HG02642 (cell line): ENCODE measurements around the gene HTRA3.

Experiments
- ATAC-seq: cut with Tn5 transposase; IDR thresholded peaks from one replicate; pipeline ENCODE4 v1.9.1; 2021; ENCODE audit warnings: mild to moderate bottlenecking; ENCODE audit not compliant: unreplicated experiment, poor library complexity

Gene HTRA3

GRCh38 chr4:8269535-8270417 is at the start of gene HTRA3:
Gene HTRA3, plus strand, starts transcription at chr4:8269754. Its CDS starts 215 bp downstream, at chr4:8269969.
- no peak for ATAC-seq

DNA sequence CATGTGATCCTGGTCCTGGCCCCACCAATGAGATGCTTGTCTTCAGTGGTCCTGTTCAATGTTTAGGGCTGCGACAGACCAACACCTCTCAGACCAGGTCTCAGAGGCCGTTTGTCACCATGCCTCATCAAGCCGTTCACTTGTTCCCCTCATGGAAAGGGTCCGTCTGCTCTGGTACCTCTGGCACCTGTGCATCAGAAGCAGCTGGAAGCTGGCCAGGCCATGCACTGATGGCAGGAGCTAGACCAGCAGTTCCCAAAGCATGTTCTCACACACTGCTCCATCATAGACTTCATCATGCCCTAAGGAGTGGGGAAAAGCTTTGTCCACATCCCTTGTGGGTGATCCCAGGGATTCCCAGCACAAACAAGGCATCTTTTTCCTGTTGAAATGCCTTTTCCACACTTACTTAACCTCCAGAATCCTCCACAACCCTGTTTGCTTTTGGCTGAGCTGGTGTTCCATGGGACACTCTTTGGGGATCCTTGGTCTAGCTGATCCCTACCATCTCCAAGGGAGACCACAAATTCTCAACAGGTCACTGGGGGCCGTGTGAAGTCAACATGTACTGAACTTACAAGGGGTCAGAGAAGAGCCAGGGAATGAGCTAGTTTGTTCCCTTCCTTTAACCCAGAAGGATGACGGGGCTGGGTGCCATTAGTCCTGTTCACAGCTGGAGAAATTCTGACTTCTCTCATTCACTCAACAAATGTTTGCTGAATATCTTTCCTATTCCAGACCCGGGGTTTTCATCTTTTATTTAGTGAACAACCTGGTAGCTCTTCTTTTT is 48.7 kb upstream of the HTRA3 start:
- ATAC-seq, result no peak

DNA sequence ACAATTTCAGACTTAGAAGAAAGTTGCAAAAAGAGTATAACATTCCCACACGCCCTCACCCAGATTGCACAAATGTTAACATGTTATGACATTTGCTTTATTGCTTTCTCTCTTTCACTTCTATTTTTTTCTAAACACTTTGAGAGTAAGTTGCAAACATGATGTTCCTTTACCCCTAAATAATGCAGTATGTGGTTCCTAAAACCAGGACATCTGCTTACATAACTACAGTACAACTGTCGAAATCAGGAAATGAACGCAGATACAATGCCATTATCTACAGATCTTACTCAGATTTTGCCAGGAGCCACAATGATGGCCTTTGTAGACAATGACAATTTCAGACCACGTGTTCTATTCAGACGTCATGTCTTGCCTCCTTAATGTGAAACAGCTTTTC is 48.1 kb upstream of the HTRA3 start:
- ATAC-seq, result no peak

DNA sequence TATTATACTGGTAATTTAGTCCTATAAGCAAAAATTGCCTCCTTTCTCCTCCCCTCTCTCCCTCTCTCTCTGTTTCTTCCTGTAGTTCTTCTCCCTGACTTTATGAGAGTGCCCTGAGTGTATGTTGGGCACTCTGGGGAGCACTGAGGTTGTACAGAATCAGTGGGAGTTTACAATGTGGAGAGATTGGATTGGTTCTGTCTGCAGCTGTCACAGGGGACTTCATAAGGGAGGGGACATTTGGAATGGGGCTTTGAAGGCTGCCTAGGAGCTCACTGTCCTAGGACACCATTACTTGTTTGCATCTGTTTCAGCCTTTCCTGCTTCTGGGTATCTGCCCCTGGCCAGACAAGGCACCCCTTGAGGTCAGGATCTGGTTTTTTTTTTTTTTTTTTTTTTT is 47.6 kb upstream of the HTRA3 start:
- ATAC-seq, result no peak

- no peak for ATAC-seq
Observed at GRCh38 chr4:8222609-8223388, 46.8 kb upstream of the HTRA3 start.

- ATAC-seq, result no peak
Observed at GRCh38 chr4:8224267-8224974, 45.1 kb upstream of the HTRA3 start.

DNA sequence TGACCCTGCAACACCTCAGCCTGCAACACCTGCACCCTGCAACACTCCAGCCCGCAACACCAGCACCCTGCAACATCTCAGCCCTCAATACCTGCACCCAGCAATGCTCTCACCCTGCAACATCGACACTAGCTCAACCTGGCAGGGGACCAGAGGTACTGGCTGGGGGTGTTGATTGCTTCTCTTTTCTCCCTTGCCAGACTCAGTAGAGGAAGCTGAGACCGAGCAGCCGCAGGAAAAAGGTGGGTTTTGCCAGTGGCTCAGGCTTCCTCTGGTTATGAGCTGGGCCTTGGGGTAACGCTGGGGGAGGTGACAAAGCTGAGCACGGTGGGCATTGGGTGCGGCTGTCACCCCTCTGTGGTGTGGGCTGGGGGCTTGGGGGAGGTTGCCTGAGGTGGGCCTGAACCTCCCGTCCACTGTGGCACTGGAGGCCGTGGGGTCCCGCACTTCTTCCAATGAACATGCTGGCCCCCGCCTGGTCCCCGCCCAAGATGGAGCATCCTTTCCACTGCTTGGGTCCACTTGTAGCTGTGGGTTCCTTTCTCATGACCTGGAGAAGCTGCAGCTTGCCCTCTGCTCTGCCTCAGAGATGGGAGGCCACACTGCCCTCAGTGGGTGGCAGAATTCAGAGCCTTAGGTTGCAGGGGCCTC is 44.5 kb upstream of the HTRA3 start:
- ATAC-seq, result no peak

DNA sequence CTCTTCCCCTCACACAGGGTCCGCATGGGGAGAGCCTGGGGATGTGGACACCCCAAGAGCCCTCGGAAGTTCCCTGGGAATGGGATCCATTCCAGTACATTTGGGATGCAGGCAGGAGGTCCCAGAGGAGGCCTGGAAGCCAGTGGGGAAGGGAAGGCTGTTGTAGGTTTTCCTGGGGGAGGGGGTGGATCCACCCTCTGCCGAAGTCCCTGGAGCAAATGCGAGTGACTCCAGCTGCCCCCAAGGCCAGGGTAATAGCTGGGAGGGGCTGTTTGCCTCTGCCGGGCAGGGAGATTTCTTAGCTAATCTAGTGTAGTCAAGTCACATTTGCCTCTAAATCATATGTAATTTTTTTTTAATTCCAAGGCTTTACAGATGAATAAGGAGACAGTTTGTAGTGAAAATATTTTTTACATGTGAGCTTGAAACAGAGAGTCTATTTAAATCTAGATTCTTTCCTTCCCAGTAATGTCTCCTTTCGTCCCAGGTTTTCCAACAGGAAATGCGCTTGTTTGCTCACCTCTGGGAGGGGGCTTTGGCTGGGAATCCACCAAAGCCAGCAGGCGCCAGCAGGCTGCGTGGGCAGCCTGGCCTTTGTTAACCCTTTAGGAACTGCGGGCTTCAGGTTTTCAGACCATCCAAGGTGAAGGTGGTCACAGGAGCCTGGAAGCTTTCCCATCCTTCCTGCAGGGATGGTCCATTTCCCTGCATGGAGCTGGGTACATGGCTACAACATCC is 43.7 kb upstream of the HTRA3 start:
- ATAC-seq, result no peak

GRCh38 chr4:8227201-8227770 is 42.3 kb upstream of the HTRA3 start:
- no peak for ATAC-seq

GRCh38 chr4:8227771-8228318 is 41.7 kb upstream of the HTRA3 start:
- ATAC-seq, result no peak

GRCh38 chr4:8228319-8229250 is 41.0 kb upstream of the HTRA3 start:
- peak; percentile 74 for ATAC-seq

GRCh38 chr4:8229331-8229975 is 40.1 kb upstream of the HTRA3 start:
- ATAC-seq, result no peak

GRCh38 chr4:8230033-8230432 is 39.5 kb upstream of the HTRA3 start:
- ATAC-seq, result no peak

DNA sequence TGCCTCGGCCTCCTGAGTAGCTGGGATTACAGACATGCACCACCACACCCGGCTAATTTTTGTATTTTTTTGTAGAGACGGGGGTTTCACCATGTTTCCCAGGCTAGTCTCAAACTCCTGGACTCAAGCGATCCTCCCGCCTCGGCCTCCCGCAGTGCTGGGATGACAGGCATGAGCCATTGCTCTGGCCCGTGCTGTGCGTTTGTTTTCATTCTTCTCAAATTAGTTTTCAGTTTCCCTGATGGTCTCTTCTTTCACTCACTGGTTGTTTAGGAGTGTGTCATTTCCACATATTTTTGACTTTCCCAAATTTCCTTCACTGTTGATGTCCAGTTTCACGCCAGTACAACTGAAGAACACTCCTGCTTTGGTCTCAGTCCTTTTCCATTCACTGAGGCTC is 38.7 kb upstream of the HTRA3 start:
- no peak for ATAC-seq

- no peak for ATAC-seq
Observed at GRCh38 chr4:8231551-8232049, 38.0 kb upstream of the HTRA3 start.

- ATAC-seq, result no peak
Observed at GRCh38 chr4:8232748-8233147, 36.8 kb upstream of the HTRA3 start.
